ENCODE results near the gene NT5C1A. TPM values are rescaled to one million over a fixed set of nuclear protein-coding genes. Genes with fewer than 3 reads are reported as not detected.

The NT5C1A gene
- total RNA-seq, 1 donor = not detected

DNA sequence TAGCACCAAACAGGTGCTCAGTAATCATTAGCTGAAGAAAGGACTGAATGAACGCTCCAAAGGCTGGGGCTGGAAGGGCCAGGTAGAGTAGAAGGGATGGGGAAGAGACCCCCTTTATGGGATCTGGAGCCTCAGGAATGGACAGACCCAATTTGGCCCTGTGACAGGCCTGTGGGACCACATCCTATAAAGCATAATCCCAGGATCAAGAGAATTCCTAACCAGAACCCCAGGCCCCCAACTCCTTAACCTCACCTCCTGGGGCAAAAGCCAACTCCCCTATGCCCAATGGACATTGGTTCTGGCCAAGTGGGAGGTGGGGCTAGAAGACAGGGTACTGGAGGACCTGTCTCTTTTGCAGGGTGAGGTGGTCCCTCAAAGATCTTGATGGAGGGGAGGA lies 10.1 kb upstream of the NT5C1A start:
- no peaks in the 10 kb centered on the region for H3K36me3 ChIP-seq (ENCODE audit: insufficient read depth, low read length)
- H3K4me2 ChIP-seq (ENCODE audit: insufficient read depth, low read length) = no peak overlapping the region
- TF ChIP-seq, protein P1, sequence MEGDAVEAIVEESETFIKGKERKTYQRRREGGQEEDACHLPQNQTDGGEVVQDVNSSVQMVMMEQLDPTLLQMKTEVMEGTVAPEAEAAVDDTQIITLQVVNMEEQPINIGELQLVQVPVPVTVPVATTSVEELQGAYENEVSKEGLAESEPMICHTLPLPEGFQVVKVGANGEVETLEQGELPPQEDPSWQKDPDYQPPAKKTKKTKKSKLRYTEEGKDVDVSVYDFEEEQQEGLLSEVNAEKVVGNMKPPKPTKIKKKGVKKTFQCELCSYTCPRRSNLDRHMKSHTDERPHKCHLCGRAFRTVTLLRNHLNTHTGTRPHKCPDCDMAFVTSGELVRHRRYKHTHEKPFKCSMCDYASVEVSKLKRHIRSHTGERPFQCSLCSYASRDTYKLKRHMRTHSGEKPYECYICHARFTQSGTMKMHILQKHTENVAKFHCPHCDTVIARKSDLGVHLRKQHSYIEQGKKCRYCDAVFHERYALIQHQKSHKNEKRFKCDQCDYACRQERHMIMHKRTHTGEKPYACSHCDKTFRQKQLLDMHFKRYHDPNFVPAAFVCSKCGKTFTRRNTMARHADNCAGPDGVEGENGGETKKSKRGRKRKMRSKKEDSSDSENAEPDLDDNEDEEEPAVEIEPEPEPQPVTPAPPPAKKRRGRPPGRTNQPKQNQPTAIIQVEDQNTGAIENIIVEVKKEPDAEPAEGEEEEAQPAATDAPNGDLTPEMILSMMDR (IDR thresholded peaks at IDR 0.05; ENCODE audit: extremely low read depth, low read depth, low read length) = no peak

DNA sequence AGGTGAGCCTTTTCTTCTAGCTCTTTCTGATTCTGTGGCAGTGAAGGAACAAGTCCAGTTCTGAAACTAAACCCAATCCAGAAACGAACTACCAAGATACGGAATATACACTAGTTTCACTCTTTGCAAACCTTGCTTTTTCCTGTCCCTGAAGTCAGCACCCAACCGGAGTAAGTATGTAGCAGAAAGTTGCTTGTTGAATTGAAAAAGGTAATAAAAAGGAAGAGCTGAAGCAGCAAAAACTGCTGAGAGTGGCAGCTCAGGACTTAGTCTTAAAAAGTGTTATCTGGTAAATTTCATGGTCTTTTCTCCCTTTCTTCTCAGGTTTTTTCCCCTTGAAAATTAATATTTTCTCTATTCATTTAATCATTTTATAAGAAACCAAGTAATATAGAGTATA lies 9.4 kb upstream of the NT5C1A start:
- TF ChIP-seq, protein P1 (IDR thresholded peaks at IDR 0.05; ENCODE audit: extremely low read depth, low read depth, low read length) = no peak
- H3K36me3 ChIP-seq (ENCODE audit: insufficient read depth, low read length) = no peaks in the 10 kb centered on the region
- no peak overlapping the region for H2AFZ ChIP-seq (ENCODE audit: low read length)
- no peak overlapping the region for H3K27ac ChIP-seq (ENCODE audit: low read depth, low read length)
- no peak overlapping the region for H3K4me3 ChIP-seq (ENCODE audit: insufficient read depth, low read length)
- peaks cover 56% of the 10 kb centered on the region for H3K27me3 ChIP-seq (ENCODE audit: insufficient read depth, low read length)
- no peaks in the 10 kb centered on the region for H4K20me1 ChIP-seq (ENCODE audit: insufficient read depth, low read length)
- no peaks in the 10 kb centered on the region for H3K9me3 ChIP-seq (ENCODE audit: low read depth, low read length)
- H3K79me2 ChIP-seq (ENCODE audit: insufficient read depth, low read length) = no peaks in the 10 kb centered on the region
- no peaks in the 10 kb centered on the region for H3K4me1 ChIP-seq (ENCODE audit: insufficient read depth, low read length)
- DNase-seq (ENCODE audit: insufficient read length, low spot score, missing footprints) = no peak
- no peak overlapping the region for H3K4me2 ChIP-seq (ENCODE audit: insufficient read depth, low read length)

More for the DNA sequence above, 10.1 kb upstream of the NT5C1A start:
- H3K4me3 ChIP-seq (ENCODE audit: insufficient read depth, low read length) = no peak overlapping the region
- no peak for DNase-seq (ENCODE audit: insufficient read length, low spot score, missing footprints)
- peaks cover 64% of the 10 kb centered on the region for H3K27me3 ChIP-seq (ENCODE audit: insufficient read depth, low read length)
- H4K20me1 ChIP-seq (ENCODE audit: insufficient read depth, low read length) = no peaks in the 10 kb centered on the region
- no peak overlapping the region for H2AFZ ChIP-seq (ENCODE audit: low read length)
- H3K4me1 ChIP-seq (ENCODE audit: insufficient read depth, low read length) = no peaks in the 10 kb centered on the region
- H3K9me3 ChIP-seq (ENCODE audit: low read depth, low read length) = no peaks in the 10 kb centered on the region
- no peaks in the 10 kb centered on the region for H3K79me2 ChIP-seq (ENCODE audit: insufficient read depth, low read length)
- H3K27ac ChIP-seq (ENCODE audit: low read depth, low read length) = no peak overlapping the region

DNA sequence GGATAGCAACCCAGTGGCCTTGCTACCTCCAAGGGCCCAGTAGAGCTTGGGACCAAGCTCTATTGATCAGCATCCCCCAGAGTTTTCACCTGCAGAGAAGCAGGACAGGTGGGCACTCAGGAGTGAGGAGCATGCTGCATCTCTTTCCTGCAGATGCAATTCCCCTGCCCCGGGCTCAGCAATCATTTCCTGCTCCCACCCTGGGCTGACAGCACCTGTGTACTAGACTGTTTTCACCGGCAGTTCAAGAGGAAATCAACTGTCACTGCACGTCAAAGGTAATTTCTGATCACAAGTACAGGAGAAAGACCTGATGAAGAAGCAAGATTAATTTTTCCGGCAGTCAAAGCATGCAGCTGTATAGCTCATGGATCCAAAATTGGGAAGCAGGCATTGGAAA lies 8.8 kb upstream of the NT5C1A start:
- no peak overlapping the region for H3K27ac ChIP-seq (ENCODE audit: low read depth, low read length)
- peaks cover 56% of the 10 kb centered on the region for H3K27me3 ChIP-seq (ENCODE audit: insufficient read depth, low read length)
- no peaks in the 10 kb centered on the region for H3K36me3 ChIP-seq (ENCODE audit: insufficient read depth, low read length)
- H4K20me1 ChIP-seq (ENCODE audit: insufficient read depth, low read length) = no peaks in the 10 kb centered on the region
- no peak overlapping the region for H3K4me2 ChIP-seq (ENCODE audit: insufficient read depth, low read length)
- H2AFZ ChIP-seq (ENCODE audit: low read length) = no peak overlapping the region
- H3K4me1 ChIP-seq (ENCODE audit: insufficient read depth, low read length) = no peaks in the 10 kb centered on the region
- no peaks in the 10 kb centered on the region for H3K79me2 ChIP-seq (ENCODE audit: insufficient read depth, low read length)
- H3K9me3 ChIP-seq (ENCODE audit: low read depth, low read length) = no peaks in the 10 kb centered on the region
- no peak for DNase-seq (ENCODE audit: insufficient read length, low spot score, missing footprints)
- no peak overlapping the region for H3K4me3 ChIP-seq (ENCODE audit: insufficient read depth, low read length)
- TF ChIP-seq, protein P1 (IDR thresholded peaks at IDR 0.05; ENCODE audit: extremely low read depth, low read depth, low read length) = no peak

DNA sequence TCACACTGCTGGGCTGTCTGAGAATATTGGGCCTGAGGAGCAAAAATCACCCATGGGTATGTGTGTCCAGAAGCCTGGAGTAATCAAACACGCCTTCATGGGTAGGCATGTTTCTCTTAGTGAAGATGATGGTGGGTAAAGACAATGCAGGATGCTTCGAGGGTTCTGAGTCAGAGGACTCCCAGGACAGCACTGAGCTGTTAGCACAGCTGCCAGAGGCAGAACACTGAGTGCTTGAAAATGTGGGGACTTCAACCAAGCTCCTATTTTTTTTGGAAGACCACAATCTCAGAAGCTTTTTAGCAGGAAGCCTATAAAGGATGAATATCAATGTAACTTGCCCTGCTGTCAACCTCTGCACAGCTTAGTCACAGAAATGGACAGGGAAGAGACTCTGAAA lies 7.9 kb upstream of the NT5C1A start:
- Histone ChIP-seq H4K20me1 (ENCODE audit: insufficient read depth, low read length) (no peaks in the 10 kb centered on the region), H3K79me2 (ENCODE audit: insufficient read depth, low read length) (no peaks in the 10 kb centered on the region), H3K27me3 (ENCODE audit: insufficient read depth, low read length) (peaks cover 49% of the 10 kb centered on the region), H3K4me1 (ENCODE audit: insufficient read depth, low read length) (no peaks in the 10 kb centered on the region), H3K36me3 (ENCODE audit: insufficient read depth, low read length) (no peaks in the 10 kb centered on the region), H3K4me2 (ENCODE audit: insufficient read depth, low read length) (no peak overlapping the region), H3K27ac (ENCODE audit: low read depth, low read length) (no peak overlapping the region), H3K4me3 (ENCODE audit: insufficient read depth, low read length) (no peak overlapping the region), H3K9me3 (ENCODE audit: low read depth, low read length) (no peaks in the 10 kb centered on the region), H2AFZ (ENCODE audit: low read length) (no peak overlapping the region)
- no peak for DNase-seq (ENCODE audit: insufficient read length, low spot score, missing footprints)
- TF ChIP-seq, protein P1 (IDR thresholded peaks at IDR 0.05; ENCODE audit: extremely low read depth, low read depth, low read length) = no peak

All from osteoblast (primary cell).